HG02623 (cell line): ENCODE measurements around the gene STAM.

Experiments
- ATAC-seq: cut with Tn5 transposase; IDR thresholded peaks from one replicate; pipeline ENCODE4 v1.9.1; 2021; ENCODE audit warnings: moderate library complexity; ENCODE audit not compliant: unreplicated experiment

The STAM gene

GRCh38 chr10:17673471-17674061, 29.6 kb downstream of the STAM start:
- no peak for ATAC-seq

GRCh38 chr10:17674566-17674965, 30.6 kb downstream of the STAM start:
- no peak for ATAC-seq

- no peak for ATAC-seq
Observed at GRCh38 chr10:17675638-17676037, 31.7 kb downstream of the STAM start.

GRCh38 chr10:17676919-17677318, 33.0 kb downstream of the STAM start:
- ATAC-seq: no peak

GRCh38 chr10:17682236-17682946, 38.4 kb downstream of the STAM start:
- no peak for ATAC-seq

GRCh38 chr10:17683541-17683940, 39.6 kb downstream of the STAM start:
- no peak for ATAC-seq

GRCh38 chr10:17684537-17684936, 40.6 kb downstream of the STAM start:
- peak; percentile 49 for ATAC-seq

- ATAC-seq: peak; percentile 68
Observed at GRCh38 chr10:17685233-17685840, 41.4 kb downstream of the STAM start.

- no peak for ATAC-seq
Observed at GRCh38 chr10:17687117-17687831, 43.3 kb downstream of the STAM start.

- ATAC-seq: no peak
Observed at GRCh38 chr10:17689137-17689536, 45.2 kb downstream of the STAM start.

GRCh38 chr10:17693009-17693408, 49.1 kb downstream of the STAM start:
- no peak for ATAC-seq

GRCh38 chr10:17698696-17699095, 54.7 kb downstream of the STAM start:
- ATAC-seq: no peak

GRCh38 chr10:17701301-17701700, 57.4 kb downstream of the STAM start:
- ATAC-seq: no peak

- ATAC-seq: no peak
Observed at GRCh38 chr10:17703706-17704105, 59.8 kb downstream of the STAM start.

- ATAC-seq: no peak
Observed at GRCh38 chr10:17708821-17709220, 64.9 kb downstream of the STAM start.

GRCh38 chr10:17709492-17709891, 65.5 kb downstream of the STAM start:
- no peak for ATAC-seq

GRCh38 chr10:17710181-17710580, 66.2 kb downstream of the STAM start:
- no peak for ATAC-seq

GRCh38 chr10:17712053-17712452, 68.1 kb downstream of the STAM start:
- ATAC-seq: no peak

- no peak for ATAC-seq
Observed at GRCh38 chr10:17712717-17713471, 68.9 kb downstream of the STAM start.

- ATAC-seq: no peak
Observed at GRCh38 chr10:17713758-17714157, 69.8 kb downstream of the STAM start.

- ATAC-seq: no peak
Observed at GRCh38 chr10:17716161-17716560, 72.2 kb downstream of the STAM start.
